Mesothelial cell of epicardium (in vitro differentiated cells): ENCODE data around the gene TBXAS1. TPM values are rescaled to one million over a fixed set of nuclear protein-coding genes. Genes with fewer than 3 reads are reported as not detected.

Experiments used
- DNase-seq, 2 experiments: peaks; one replicate each; pipeline ENCODE4 v3.0.0; 2021; ENCODE audit warnings: low spot score in 2 of 2; ENCODE audit not compliant: unreplicated experiment in 2 of 2
- H3K27ac Mint-ChIP-seq: 2 replicates; pipeline ENCODE4 v1.8.0; 2021; ENCODE audit warnings: mixed read lengths
- H3K27me3 Mint-ChIP-seq: 2 replicates; pipeline ENCODE4 v1.8.0; 2021; ENCODE audit warnings: low read depth, mixed read lengths
- H3K36me3 Mint-ChIP-seq: 2 replicates; pipeline ENCODE4 v1.8.0; 2021; ENCODE audit warnings: mixed read lengths
- H3K4me1 Mint-ChIP-seq: 2 replicates; pipeline ENCODE4 v1.8.0; 2021; ENCODE audit warnings: mixed read lengths
- H3K4me3 Mint-ChIP-seq: 2 replicates; pipeline ENCODE4 v1.8.0; 2021; ENCODE audit warnings: mild to moderate bottlenecking, moderate library complexity, mixed read lengths
- H3K9me3 Mint-ChIP-seq: 2 replicates; pipeline ENCODE4 v1.8.0; 2021; ENCODE audit warnings: mixed read lengths
- CTCF ChIP-seq: fragments of 200-600 bp; sonication (generic); IDR thresholded peaks from one replicate; pipeline ENCODE4 v1.5.0; 2021; ENCODE audit warnings: antibody characterized with exemption; ENCODE audit not compliant: unreplicated experiment
- total RNA-seq: library from RNA; stranded (reverse); gene quantifications from 3 replicates; pipeline ENCODE4 v1.2.1, GENCODE V29; 2021

TBXAS1 gene
- total RNA-seq, 1 donor from 2014 or later, result 3.1 TPM

GRCh38 chr7:139825666-139826290, 3.3 kb upstream of the TBXAS1 start:
- Mint-ChIP-seq H3K27ac (no peak overlapping the region), H3K36me3 (no peaks in the 10 kb centered on the region)
- DNase-seq, result no peak

GRCh38 chr7:139827042-139827441, 2.0 kb upstream of the TBXAS1 start:
- H3K27ac Mint-ChIP-seq, result no peak overlapping the region
- H3K36me3 Mint-ChIP-seq, result no peaks in the 10 kb centered on the region
- peaks cover 8% of the 10 kb centered on the region for H3K9me3 Mint-ChIP-seq
- TF ChIP-seq CTCF, result no peak
- DNase-seq, result no peak
- peaks cover 33% of the 10 kb centered on the region for H3K27me3 Mint-ChIP-seq
- no peak overlapping the region for H3K4me3 Mint-ChIP-seq
- peaks cover 20% of the 10 kb centered on the region for H3K4me1 Mint-ChIP-seq

More at GRCh38 chr7:139825666-139826290, 3.3 kb upstream of the TBXAS1 start:
- no peak for TF ChIP-seq CTCF
- Mint-ChIP-seq H3K9me3 (peaks cover 8% of the 10 kb centered on the region), H3K27me3 (peaks cover 33% of the 10 kb centered on the region), H3K4me1 (peaks cover 16% of the 10 kb centered on the region), H3K4me3 (no peak overlapping the region)

GRCh38 chr7:139828446-139828845, 618 bp upstream of the TBXAS1 start:
- H3K36me3 Mint-ChIP-seq, result peaks cover 2% of the 10 kb centered on the region
- H3K27ac Mint-ChIP-seq, result no peak overlapping the region
- peaks cover 33% of the 10 kb centered on the region for H3K27me3 Mint-ChIP-seq
- no peak overlapping the region for H3K4me3 Mint-ChIP-seq
- peaks cover 20% of the 10 kb centered on the region for H3K4me1 Mint-ChIP-seq
- TF ChIP-seq CTCF, result no peak
- H3K9me3 Mint-ChIP-seq, result peaks cover 16% of the 10 kb centered on the region
- DNase-seq, result no peak

- H3K4me1 Mint-ChIP-seq, result peaks cover 20% of the 10 kb centered on the region
- H3K27ac Mint-ChIP-seq, result peak overlapping the region; percentile 39
- peaks cover 29% of the 10 kb centered on the region for H3K9me3 Mint-ChIP-seq
- H3K36me3 Mint-ChIP-seq, result peaks cover 5% of the 10 kb centered on the region
- DNase-seq, result no peak
- no peak overlapping the region for H3K4me3 Mint-ChIP-seq
- no peak for TF ChIP-seq CTCF
- H3K27me3 Mint-ChIP-seq, result peaks cover 33% of the 10 kb centered on the region
Observed at GRCh38 chr7:139829775-139830117, 682 bp downstream of the TBXAS1 start.

GRCh38 chr7:139830292-139830691, 1.2 kb downstream of the TBXAS1 start:
- Mint-ChIP-seq H3K27ac (peak overlapping the region; percentile 39), H3K4me3 (no peak overlapping the region), H3K27me3 (peaks cover 30% of the 10 kb centered on the region), H3K36me3 (peaks cover 5% of the 10 kb centered on the region), H3K4me1 (peaks cover 20% of the 10 kb centered on the region), H3K9me3 (peaks cover 29% of the 10 kb centered on the region)
- TF ChIP-seq CTCF, result no peak
- no peak for DNase-seq
